Measurements from ENCODE around the gene CASD1. TPM values are rescaled to one million over a fixed set of nuclear protein-coding genes. Genes with fewer than 3 reads are reported as not detected.

CASD1 gene
- total and polyA plus RNA-seq, 2 of the 4 experiments (the other 2 are of a cell fraction): 4.0 to 4.5 TPM

- POLR2A ChIA-PET (ENCODE audit: unreplicated experiment): no interaction called here
- CTCF ChIA-PET: no interaction called here
- Histone ChIP-seq H3K9ac (ENCODE audit: low read depth, low read length) (no peak overlapping the region), H2BK15ac (ENCODE audit: low read depth, low read length) (no peak overlapping the region), H3K27me3 (ENCODE audit: control insufficient read depth, insufficient read depth, low read length) (no peaks in the 10 kb centered on the region; the same call in 1 of the 2 replicates), H3K27ac (ENCODE audit: insufficient read depth, low read length) (no peak overlapping the region), H4K91ac (ENCODE audit: insufficient read depth, low read depth, low read length) (no peak overlapping the region), H3K36me3 (ENCODE audit: control insufficient read depth, insufficient read depth, low read length) (no peaks in the 10 kb centered on the region), H2BK20ac (ENCODE audit: low read depth, low read length) (no peak overlapping the region), H3K79me1 (ENCODE audit: low read depth in 1 of 2, low read length in 2 of 2) (no peaks in the 10 kb centered on the region), H3K23ac (ENCODE audit: low read depth, low read length) (no peak overlapping the region), H3K9me1 (ENCODE audit: insufficient read depth, low read length) (no peaks in the 10 kb centered on the region), H2AK9ac (replicated peaks; ENCODE audit: low read depth, low read length, poor library complexity) (no peak overlapping the region), H3K4me3 (ENCODE audit: insufficient read depth, low read depth, low read length) (no peak overlapping the region), H2AK5ac (ENCODE audit: low read depth, low read length) (no peak overlapping the region), H4K20me1 (ENCODE audit: insufficient read depth, low read length) (no peaks in the 10 kb centered on the region), H2BK5ac (ENCODE audit: low read depth, low read length, poor library complexity, severe bottlenecking) (no peak overlapping the region), H2AFZ (replicated peaks; ENCODE audit: low read length, poor library complexity) (no peak overlapping the region), H3K4me1 (ENCODE audit: control insufficient read depth, insufficient read depth, low read length) (no peaks in the 10 kb centered on the region), H3K9me3 (ENCODE audit: control insufficient read depth, insufficient read depth, low read length) (no peaks in the 10 kb centered on the region), H2BK120ac (ENCODE audit: low read depth, low read length) (no peak overlapping the region), H3K14ac (replicated peaks; ENCODE audit: low read depth, low read length) (no peak overlapping the region), H3K4me2 (ENCODE audit: low read depth, low read length) (no peak overlapping the region), H3K56ac (ENCODE audit: extremely low read depth, insufficient read depth, low read length) (no peak overlapping the region), H3K4ac (ENCODE audit: low read depth, low read length) (no peak overlapping the region), H4K5ac (ENCODE audit: low read depth, low read length) (no peak overlapping the region), H4K8ac (ENCODE audit: low read depth in 2 of 2, low read length in 2 of 2) (no peak overlapping the region), H3K18ac (ENCODE audit: low read depth, low read length) (no peak overlapping the region)
- BruUV-seq (replicated peaks): no TSS peak
- TF ChIP-seq USF2 (IDR thresholded peaks at IDR 0.05; ENCODE audit: low read depth, low read length): no peak
- no peak for TF ChIP-seq MAFK (IDR thresholded peaks at IDR 0.05; ENCODE audit: low read depth, low read length)
- no peak for TF ChIP-seq POLR2A (IDR thresholded peaks at IDR 0.05; ENCODE audit: low read depth, low read length)
- TF ChIP-seq FOS (IDR thresholded peaks at IDR 0.05; ENCODE audit: low read depth, low read length): no peak
- intact Hi-C loops (cut with micrococcal nuclease) (no loop called here), in situ Hi-C loops (cut with MboI; ENCODE audit: low sequenced_read_pairs) (no loop called here), dilution Hi-C loops (cut with HindIII; ENCODE audit: low sequenced_read_pairs, unreplicated experiment) (no loop called here)
- no peak for DNase-seq
- WGBS, 2 experiments (ENCODE audit: extremely low coverage in 2 of 2, insufficient read length in 1 of 2): no CpG with 5 or more reads among the region's 3 CpGs
- no peak for ATAC-seq (ENCODE audit: low read depth)
These were observed 23.4 kb upstream of the CASD1 start for GRCh38 chr7:94486216-94486615.
